GM10266 (cell line): Measurements from ENCODE around the gene RBM47.

Experiments used
- DNase-seq: peaks from one replicate; pipeline ENCODE4 v3.0.0; 2012; ENCODE audit errors: extremely low spot score
- TF ChIP-seq, protein P1 (sequence below): IDR thresholded peaks from 2 replicates; pipeline ENCODE4 v1.5.1; 2012; ENCODE audit warnings: mild to moderate bottlenecking, low read depth; ENCODE audit not compliant: control insufficient read depth, insufficient read depth; ENCODE audit errors: missing control alignments

The RBM47 gene

DNA sequence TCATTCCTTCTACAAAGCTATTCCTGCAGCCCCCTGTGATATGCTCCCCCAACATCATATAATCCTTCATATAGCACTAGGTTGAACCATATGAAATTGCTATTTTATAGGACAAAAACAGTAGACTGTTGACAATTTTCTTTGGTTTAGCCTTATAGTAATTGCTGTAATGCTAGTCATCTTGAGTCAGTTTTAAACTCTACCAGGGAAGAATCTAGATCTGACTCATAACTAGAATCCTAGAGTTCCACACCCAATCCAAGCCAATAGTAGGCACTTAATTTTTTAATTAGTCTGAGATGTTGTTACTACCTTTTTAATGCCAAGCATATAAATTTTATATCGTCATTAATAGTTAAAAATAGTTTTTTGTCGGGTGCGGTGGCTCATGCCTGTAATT lies 157.7 kb downstream of the RBM47 start:
- TF ChIP-seq, protein P1, sequence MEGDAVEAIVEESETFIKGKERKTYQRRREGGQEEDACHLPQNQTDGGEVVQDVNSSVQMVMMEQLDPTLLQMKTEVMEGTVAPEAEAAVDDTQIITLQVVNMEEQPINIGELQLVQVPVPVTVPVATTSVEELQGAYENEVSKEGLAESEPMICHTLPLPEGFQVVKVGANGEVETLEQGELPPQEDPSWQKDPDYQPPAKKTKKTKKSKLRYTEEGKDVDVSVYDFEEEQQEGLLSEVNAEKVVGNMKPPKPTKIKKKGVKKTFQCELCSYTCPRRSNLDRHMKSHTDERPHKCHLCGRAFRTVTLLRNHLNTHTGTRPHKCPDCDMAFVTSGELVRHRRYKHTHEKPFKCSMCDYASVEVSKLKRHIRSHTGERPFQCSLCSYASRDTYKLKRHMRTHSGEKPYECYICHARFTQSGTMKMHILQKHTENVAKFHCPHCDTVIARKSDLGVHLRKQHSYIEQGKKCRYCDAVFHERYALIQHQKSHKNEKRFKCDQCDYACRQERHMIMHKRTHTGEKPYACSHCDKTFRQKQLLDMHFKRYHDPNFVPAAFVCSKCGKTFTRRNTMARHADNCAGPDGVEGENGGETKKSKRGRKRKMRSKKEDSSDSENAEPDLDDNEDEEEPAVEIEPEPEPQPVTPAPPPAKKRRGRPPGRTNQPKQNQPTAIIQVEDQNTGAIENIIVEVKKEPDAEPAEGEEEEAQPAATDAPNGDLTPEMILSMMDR = no peak
- DNase-seq = no peak

DNA sequence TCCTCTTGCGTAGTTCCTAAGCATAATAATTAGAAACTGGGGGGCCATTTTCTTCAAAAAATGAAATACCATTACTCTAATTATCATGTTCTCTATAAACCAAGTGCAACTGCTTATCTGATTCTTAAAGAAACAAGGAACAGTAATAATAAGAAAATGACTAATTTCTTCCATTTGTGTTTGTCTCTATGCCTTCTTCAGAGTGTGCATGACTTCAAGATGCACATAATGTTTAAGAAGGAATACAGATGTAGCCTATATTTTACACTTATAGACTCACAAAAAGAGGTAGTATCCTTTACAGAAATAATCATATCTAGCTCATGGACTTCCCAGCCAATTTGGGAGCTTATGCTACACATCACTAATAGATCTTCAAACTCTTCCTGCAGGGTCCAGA lies 162.9 kb downstream of the RBM47 start:
- TF ChIP-seq, protein P1 = no peak
- DNase-seq = peak; percentile 18

DNA sequence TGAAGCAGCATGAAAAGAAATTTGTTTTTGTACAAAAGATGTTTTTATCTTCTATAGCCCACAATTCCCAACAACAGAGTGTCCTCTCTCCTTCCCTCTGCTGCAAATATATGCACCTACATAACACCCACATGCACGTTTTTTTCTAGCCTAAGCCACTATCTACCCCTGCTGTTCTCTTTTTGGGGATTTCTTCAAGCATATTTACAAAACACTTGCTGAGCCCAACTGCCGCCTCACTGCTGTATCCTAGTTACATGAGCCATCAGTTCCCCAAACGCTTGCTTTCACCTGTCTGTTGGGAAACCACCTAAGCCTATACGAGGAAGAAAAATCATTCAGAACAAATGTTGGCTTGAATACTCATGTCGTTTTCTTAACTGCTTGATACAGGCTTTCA lies 167.3 kb downstream of the RBM47 start:
- DNase-seq = peak; percentile 52
- TF ChIP-seq, protein P1 = peak; percentile 8

DNA sequence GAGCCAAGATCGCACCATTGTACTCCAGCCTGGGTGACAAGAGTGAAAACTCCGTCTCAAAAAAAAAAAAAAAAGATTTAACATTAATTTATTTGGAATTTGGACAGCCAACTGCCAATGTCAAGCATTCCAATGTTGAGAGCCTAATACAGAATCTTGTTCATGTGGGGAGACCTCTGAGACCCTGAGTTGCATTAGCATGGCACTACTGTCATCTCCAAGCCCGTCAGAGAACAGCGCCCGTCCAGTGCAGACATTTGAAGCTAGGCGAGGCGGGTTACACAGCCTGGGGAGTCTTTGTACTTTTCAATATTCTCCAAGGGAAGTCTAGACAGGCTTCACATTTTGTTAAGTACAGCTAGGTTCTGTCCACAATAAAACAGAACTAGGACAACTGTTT lies 167.8 kb downstream of the RBM47 start:
- no peak for DNase-seq

DNA sequence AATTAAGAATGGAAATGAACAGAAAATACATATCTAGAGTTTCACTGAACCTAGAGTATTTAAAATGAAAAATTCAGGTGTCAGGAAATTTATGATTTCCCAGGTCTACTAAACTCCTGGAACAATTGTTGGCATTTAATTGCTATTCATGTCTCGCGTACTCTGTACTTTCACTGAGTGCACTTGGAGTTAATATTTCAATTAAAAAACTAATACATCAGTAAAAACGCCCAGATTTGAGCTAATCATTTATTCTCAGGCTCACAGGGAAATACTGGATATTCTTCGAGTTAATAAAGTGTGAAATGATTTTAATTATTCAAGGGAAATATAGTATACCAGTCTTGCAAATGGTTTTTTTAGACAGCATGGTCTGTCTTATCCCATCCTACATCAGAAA lies 168.6 kb downstream of the RBM47 start:
- DNase-seq = no peak
- TF ChIP-seq, protein P1 = no peak

More for the DNA sequence above, 167.8 kb downstream of the RBM47 start:
- TF ChIP-seq, protein P1 = no peak

DNA sequence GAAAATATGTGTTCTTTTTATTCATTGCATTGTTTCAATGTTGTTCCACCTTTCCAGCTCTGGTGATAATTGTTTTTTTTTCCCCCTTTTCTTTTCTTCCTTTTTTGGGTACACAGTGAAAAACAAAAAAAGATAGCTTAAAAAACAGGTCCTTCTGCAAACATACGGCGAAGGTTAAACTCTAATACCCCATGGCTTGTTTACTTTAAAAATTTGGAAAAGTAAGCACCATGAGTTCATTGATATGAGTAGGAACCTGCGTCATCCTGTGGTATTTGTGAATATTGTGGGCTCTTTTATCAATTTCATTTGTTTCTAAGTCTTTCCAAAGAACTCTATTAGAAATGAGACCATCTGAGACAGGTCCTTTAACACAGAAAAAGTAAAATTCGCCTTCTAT lies 171.0 kb downstream of the RBM47 start:
- TF ChIP-seq, protein P1 = no peak
- DNase-seq = no peak

DNA sequence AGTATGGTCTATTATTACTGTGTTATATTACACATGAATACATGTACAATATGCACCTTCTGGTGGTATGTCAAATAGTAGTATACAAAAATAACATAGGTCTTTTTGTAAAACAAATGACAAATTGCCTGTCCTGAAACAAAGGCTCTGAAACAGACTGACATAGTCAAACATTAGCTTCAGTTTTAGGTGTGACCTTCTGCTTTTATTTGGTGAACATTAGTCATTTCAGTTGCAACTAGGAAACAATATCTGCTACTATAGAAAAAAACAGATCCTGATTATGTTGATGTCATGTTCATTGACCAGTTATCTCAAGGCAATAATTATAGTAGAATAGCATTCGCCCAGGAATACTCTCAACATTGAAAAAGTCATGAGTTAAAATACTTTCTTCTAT lies 171.6 kb downstream of the RBM47 start:
- TF ChIP-seq, protein P1 = no peak
- DNase-seq = peak; percentile 26
